Gastroesophageal sphincter (tissue), 3 donors: Measurements from ENCODE around the gene ELK4.

Experiments used
- POLR2A ChIP-seq, 2 donors: fragments of 450-650 bp; IDR thresholded peaks; one replicate each; pipeline ENCODE4 v1.6.1; 2017; ENCODE audit warnings: antibody characterized with exemption in 2 of 2, mild to moderate bottlenecking in 2 of 2, moderate library complexity in 1 of 2
- TF ChIP-seq, protein P1 (sequence below), 4 experiments: fragments of 200-600 bp in 2 of 4; fragments of 450-650 bp in 2 of 4; sonication (generic) in 1 of 4; IDR thresholded peaks; one replicate each; pipeline ENCODE4 v1.5.1; 2017 to 2019; ENCODE audit warnings: antibody characterized with exemption in 4 of 4, mild to moderate bottlenecking in 2 of 4, moderate library complexity in 2 of 4

DNA sequence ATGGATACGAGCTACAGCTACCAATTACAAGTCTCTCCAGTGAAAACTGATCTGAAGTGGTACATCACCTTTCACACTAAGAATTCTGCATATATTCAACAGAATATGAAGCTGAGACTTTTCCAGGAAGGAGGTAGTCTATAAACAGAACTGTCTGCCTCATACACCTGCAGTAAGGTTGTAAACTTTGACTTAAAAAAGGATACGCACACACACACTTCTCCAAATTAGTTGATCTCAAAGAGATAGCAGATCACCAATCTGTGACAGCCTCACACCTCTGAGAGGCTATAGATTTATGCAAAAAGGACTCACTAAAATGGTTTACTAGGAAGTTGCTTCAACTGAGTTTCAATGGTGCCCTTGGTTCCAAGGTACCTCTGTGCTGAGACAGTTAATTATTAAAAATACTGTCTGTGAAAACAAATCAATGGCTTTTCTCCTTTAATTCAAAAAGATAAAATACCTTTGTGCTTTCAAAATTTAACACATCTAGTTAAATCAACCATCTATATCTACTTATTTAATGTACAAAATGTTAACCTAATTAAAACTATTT, 17.9 kb downstream of the ELK4 start:
- TF ChIP-seq, protein P1, sequence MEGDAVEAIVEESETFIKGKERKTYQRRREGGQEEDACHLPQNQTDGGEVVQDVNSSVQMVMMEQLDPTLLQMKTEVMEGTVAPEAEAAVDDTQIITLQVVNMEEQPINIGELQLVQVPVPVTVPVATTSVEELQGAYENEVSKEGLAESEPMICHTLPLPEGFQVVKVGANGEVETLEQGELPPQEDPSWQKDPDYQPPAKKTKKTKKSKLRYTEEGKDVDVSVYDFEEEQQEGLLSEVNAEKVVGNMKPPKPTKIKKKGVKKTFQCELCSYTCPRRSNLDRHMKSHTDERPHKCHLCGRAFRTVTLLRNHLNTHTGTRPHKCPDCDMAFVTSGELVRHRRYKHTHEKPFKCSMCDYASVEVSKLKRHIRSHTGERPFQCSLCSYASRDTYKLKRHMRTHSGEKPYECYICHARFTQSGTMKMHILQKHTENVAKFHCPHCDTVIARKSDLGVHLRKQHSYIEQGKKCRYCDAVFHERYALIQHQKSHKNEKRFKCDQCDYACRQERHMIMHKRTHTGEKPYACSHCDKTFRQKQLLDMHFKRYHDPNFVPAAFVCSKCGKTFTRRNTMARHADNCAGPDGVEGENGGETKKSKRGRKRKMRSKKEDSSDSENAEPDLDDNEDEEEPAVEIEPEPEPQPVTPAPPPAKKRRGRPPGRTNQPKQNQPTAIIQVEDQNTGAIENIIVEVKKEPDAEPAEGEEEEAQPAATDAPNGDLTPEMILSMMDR (IDR thresholded peaks at IDR 0.05) = no peak
- TF ChIP-seq POLR2A (IDR thresholded peaks at IDR 0.05) = no peak
